ENCODE data around the gene SIGLEC6.

The SIGLEC6 gene

DNA sequence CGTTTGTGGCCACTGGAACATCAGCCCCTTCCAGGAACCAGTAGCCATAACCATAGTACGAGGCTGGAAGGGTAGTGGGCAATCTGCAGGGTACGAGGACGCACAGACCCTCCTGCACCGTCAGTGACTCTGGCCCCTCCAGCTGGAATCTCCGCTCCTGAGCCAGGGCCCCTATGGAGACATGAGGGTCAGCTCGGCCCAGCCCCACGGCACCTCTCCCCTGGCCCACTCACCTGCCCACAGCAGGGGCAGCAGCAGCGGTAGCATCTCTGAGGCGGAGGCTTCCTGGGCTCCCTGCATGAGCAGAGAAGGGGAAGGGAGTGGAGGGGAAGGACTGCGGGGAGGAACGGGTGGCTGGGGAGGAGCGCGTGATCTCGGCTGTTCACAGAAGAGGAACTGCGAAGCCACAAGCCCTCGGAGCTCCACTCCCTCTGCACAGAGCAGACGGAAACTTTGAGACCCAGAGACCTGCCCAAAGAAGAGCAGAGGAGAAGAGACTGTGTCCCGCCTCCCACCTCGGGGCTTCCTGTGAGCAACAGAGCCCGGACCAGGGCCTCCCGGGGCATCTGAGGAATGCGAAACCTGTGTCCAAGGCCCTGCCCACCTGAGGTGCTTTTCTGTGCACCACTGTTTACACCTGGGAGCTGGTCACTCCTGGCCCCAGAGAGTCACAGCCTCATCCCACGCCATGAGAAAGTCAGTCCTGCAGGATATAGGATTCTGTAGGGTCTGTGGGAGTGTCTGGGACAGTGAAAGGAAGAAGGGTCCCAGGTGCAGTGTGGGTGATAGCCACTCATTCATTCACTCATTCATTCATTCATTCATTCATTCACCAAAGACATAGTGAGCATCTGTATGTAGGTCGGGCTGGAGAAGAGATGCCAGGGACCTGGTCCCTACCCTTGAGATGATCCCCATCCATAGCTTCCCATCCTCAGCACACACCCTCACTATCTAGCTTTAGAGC, at the start of gene SIGLEC6:
Gene SIGLEC6, minus strand, starts transcription at position 322 of the 967 bp plus-strand sequence. Its CDS starts 22 bp downstream, at position 300.
- DNase-seq: no peak

DNA sequence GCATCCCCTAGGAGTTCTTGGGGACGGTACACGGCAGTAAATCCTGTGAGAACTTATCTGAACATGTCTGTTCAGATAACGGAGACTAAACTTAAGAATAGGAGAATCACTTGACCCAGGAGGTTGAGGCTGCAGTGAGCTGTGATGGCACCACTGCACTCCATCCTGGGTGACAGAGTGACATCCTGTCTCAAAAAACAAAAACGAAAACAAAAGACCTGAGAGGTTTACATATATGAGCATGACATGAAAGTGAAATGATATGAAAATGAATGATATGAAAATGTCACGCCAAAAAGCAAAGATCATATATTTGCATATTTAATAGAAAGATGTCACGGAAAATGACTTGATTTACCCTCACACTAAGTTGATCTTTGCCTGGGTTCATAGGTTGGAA, 45.4 kb upstream of the SIGLEC6 start:
- no peak for DNase-seq

DNA sequence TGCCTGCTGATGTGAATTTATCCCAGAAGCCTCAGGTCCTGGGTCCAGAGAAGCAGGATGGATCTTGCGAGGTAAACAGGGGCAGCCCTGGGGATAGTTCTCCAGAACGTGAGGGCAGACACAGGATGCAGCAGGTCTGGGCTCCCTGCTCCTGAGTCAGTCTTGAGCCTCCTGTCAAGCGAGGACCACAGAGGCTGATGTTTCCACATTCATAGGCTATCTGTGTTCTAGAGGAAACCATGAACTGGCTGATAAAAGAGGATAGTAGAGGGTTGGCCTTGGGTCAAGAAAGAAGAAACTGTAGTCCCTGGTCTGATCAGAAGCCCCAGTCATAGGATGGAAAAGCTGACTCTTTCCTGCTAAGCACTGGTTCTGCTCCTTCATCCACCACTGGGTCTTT, 41.9 kb upstream of the SIGLEC6 start:
- no peak for DNase-seq

DNA sequence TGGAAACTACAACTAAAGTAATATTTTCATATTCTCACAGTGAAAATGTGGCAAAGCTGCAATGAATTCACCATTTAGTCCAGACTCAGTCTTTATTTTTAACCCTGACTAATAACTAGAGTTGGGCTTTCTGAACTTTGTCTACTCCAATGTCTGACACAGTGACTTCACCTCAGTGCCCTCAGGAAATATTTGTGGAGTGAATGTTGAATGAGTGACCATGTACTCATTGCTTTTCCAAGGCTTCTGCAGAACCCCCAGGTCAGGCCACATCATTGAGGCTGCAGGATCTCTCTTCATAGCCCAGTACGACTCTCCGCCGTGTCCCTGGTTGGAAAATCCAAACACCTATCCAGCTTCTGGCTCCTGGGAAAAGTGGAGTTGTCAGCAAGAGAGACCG, 41.4 kb upstream of the SIGLEC6 start:
- DNase-seq: no peak

DNA sequence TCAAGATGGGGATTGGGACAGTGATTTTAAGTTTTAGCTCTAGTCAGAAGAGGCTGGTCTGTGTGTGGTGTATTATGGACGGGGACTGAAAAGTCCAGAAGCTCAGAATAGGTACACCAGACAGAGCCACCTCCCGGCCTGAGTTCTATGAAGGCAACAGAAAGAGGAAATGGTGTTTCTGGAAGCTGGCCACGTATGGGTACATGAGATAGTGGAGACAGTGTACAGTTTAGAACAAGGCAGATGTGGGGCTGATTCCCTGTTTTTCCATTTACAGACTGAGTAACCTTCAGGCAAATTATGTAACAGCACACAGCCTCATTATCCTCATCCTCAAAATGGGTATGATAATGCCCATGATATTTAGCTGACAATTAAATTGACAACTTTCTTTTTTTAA, 40.9 kb upstream of the SIGLEC6 start:
- no peak for DNase-seq

DNA sequence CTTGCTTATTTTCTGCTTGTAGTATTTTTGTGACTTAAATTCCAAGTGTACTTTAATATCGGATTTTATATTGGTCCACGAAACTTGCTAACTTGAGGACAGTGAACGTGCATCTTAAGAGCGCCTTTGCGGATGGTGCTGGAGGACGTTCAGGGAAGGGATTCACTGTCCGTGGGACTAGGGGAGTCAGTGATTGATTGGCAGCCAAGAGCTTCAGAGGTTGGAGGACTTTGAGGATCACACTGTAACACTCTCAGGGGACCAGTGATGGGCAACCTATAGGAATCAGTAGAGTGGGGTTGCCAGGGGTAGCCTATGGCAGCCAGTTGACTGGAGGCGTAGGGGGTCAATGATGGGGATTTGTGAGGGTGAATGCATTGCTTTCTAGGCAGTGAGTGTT, 40.1 kb upstream of the SIGLEC6 start:
- no peak for DNase-seq

DNA sequence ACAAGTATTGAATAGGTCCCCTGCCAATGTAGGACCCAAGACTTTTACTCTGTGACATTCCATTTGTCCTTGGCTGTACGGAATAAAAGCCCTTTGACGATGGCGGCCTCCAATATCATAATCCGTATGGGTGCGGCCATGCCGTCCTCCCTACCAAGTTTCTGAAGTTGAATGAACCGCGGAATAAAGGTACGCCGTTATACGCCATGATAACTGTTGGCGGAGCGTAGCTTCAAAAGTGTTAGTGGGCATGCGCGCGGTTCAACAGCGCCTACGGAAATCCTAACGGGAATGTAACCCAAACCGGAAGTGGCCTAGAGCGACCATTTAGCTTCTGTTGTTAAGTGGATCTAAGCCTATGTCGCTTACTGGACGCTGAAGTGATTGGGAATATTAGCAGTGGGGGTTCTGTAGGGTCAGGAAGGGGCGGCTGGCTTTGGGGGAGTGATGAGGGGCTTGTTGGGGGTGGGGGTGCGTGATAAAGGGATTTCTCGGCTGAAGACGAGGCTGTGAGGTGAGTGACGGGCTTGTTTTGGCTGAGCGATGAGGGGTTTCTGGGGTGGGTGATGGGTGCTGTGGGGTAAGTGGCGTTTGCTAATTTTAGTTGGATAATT, 39.6 kb upstream of the SIGLEC6 start, which contains the start of gene ZNF175:
Gene ZNF175, plus strand, starts transcription at position 322 of the 614 bp plus-strand sequence. CDS start 2,047 bp downstream, outside the sequence.
- no peak for DNase-seq

DNA sequence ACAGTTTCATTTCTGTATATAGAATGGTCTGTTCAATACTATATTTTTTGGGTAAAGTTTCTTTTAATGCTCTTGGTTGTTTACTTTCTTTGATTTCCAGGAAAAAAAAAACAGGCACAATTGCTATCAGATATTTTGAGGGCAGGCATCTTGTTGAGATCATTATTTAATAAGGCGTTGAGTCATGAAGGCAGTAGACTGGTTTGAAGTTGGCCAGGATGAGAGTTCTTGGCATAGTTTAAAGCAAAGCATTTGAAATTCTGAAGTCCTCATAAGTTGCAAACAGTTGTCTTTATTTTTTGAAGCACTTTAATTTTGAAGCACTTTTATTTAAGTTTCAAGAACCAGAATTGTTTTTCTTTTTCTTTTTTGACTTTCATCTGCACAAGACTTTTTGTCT, 37.0 kb upstream of the SIGLEC6 start:
- no peak for DNase-seq

DNA sequence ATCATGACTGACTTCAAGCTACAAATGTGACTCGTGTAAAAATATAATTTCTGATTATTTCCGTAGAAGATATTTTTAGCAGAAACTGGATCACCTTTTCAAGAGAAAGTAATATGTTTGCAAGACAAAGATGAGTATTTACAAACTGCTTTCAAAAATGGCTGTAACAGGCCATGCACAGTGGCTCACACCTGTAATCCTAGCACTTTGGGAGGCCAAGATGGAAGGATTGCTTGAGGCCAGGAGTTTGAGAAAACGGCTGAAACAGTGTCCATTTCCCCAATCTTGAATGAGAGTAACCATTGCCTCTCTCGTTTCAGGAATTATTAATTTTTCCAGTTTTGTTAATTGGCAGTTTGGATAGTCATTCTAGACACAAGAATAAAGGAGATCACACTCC, 36.1 kb upstream of the SIGLEC6 start:
- DNase-seq: no peak

DNA sequence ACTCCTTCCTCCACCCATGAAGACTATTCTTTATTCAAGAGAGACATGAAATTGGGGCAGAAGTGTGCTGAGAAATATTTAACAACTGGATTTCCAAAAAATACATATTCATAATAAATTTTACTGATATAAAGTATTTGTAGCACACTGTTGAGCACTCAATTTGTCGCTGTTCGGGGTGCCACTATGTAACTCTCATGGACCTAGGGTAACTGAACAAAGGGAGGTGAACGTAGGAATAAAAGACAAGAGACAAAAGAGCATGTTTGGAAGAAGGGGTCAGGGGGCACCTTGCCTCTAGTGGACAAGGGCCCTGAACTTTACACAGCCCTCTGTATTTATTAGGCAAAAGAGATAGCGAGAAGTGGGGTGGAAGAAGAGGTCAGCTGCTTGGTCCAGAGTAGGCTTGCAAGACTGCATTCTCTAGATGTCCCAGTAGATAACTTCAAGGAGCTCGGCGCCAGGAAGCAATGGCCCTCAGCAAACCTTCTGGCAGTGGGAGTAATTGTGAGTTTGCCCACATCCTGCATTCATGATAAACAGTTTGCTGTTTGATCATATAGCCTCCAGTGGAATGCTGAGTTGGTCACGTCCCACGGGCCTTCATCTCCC, 35.1 kb upstream of the SIGLEC6 start:
- no peak for DNase-seq

DNA sequence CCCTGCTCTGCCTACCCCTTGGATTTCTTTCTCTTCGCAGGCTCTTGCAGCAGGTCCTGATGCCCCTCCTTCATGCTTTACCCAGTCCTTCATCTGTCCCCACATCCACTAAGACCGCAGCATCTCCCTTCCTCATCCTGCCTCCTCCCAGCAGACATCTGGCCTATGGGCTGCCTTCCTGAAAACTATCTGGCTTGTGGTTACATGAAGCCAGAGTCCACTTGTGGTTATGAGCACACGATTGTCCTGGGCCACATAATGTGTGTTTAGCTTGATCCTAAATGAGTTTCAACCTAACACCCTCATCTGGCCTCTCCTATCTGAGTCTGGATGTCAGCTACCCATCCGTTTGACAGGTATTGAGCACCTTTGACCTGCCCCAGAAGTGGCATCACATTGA, 34.1 kb upstream of the SIGLEC6 start:
- no peak for DNase-seq

DNA sequence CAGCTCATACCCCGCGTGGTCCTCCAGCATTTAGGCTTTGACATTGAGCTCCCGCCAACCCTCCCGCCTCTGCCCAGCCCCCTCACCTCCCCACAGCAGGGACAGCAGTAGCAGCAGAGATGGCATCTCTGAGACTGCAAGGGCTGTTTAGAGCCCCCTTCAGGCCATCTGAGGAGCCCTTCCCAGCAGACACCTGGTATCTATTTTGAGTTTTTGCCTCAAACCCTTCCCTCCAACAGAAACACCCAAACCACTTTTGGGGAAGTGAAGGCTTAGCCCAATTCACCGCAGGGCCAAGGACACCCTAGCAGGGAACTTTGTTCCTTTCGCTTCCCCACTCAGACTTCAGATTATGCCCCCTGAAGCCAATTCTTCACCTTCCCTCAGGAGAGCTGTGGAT, 33.3 kb upstream of the SIGLEC6 start:
- DNase-seq: no peak

DNA sequence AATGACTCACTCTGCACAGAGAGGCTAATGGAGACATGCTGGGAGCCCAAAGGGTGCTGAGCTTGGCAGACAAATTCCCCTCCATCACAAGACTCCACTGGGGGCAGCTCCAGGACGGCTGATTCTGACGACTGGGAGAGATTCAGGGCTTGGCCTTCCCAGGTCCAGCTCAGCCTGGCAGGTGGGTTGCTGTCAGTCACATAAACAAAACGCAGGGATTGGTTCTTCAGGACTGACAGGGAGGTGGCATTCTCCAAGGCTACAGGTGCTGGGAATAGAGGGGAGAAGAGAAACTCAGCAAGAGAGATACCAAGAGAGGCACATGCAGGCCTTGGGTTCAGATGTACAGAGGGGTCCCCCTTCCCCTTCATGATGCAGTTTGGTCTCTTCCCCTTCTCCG, 28.9 kb upstream of the SIGLEC6 start:
- no peak for DNase-seq

DNA sequence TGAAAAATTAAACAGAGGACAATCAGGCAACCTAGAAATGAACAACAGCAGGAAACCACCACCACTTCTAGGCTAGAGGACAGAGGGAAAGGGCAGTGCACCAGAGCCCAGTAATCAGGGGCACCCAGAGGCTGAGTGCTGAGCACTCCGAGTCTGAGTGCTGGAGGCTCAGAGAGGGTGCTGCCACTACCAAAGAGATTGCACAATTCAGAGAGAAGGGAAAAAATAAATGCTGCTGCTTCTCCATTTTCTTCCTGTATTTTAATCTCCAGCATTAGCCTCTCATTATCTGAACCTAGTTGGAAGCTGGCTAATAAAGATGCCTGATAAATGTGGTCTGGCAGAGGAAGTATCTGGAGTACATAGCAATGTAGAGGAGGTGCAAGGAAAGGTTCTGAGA, 27.8 kb upstream of the SIGLEC6 start:
- no peak for DNase-seq

DNA sequence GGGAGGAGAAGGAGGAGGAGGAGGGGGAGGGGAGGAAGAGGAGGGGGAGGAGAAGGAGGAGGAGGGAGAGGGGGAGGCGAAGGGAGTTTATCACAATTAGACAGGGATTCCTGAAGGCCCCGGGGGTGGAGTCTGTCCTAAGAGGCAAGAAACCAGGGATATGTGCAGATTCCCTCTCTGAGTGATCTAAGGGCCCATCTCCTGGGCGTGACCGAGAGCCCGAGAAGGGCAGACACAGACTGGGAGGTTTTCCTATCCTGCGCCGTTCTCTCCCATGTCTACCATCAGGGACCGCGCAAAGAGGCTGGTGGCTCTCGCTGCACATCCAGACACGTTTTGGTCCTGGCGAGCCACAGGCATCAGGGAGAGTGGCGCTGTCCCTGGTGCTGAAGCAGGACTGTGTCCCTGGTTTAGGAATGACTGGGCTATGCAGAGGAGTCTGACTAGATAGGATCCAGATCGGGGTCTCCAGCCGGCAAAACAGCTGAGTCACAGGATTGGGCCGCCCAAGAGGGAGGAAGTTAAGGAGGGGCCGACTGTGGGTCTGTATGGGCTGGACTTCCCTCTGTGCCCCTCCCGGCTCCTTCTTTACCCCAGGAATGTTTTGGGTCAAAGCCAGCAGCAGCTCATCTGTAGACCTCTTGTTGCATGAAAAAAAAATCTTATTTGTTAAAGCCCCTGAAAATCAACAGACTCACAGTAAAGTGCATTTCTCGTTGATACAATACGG, 21.7 kb upstream of the SIGLEC6 start:
- no peak for DNase-seq

DNA sequence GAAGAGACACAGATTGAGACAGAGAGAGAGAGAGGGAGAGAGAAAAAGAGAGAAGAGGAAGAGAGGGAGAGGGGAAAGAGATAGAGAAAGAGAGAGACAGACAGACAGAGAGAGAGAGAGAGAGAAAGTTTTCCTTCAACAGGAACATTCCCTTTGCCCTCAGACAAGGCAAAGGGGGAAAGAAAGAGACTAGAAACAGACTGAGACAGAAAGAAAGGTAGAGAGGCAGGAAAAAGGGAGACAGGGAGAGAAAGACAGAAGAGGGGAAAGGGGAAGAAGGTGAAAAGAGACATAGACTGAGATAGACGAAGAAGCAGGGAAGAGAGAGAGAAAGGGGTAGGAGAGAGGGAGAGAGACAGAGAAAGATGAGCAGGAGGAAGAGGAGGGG, 21.1 kb upstream of the SIGLEC6 start:
- DNase-seq: no peak

DNA sequence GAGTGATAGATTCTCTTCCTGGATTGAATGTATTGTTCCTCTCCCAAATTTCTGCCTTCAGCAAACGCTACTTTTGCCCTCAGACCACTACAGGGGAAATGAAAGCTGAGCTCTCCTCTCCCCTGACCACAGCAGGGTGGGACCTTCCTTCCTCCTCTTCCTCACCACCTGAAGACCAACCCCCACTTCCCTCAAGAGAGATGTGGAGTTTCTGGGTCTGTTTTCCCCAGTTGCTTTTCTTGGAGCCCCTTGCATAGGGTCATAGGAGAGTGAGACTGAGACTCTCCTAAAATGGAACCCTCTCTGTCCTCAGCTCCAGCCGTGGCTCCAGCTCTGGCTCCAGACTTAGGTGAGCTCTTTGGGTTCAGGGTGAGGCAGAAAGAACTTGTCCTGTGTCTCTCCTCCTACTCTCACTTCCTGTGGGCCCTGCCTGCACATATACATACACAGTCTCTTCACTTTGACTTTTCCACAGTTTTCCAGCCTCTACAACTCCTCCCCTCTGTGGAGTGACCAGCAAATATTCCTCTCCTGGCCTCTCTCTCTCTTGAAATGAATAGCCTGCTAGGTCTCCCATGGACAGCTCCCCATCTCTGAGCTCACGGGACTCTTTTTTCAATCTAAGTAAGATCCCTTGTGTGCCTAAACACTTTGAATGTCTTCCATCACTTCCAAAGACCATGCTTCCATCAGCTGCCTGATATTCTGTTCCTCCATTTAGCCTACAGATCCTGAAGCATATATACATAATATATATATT, 20.4 kb upstream of the SIGLEC6 start:
- no peak for DNase-seq

DNA sequence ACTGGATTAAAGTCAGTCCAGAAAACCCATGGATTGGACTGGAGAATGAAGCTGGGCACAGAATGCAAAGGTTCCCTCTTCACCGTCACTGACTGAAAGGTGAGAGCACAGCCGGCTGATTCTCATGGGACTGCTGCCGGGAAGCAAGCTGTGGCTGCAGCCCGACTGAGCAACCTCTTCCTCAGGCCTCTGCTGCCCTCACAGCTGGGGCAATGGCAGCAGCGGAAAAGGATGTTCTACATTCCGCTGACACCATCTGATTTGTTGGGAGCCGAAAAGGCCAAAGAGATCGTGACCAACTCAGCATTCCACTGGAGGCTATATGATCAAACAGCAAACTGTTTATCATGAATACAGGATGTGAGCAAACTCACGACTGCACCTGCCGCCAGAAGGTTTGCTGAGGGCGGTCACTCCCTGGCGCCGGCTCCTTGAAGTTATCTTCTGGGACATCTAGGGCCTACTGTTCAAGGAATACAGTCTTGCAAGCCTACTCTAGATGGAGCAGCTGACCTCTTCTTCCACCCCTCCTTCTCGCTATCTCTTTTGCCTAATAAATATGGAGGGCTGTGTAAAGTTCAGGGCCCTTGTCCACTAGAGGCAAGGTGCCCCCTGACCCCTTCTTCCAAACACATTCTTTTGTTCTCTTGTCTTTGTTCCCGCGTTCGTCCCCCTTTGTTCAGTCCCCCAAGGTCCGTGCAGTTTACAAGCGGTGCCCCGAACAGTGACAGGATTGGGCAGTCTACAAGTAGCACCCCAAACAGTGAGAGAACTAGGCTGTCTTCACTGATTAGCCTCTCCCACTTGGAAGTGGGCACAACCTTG, 19.6 kb upstream of the SIGLEC6 start:
- DNase-seq: no peak

DNA sequence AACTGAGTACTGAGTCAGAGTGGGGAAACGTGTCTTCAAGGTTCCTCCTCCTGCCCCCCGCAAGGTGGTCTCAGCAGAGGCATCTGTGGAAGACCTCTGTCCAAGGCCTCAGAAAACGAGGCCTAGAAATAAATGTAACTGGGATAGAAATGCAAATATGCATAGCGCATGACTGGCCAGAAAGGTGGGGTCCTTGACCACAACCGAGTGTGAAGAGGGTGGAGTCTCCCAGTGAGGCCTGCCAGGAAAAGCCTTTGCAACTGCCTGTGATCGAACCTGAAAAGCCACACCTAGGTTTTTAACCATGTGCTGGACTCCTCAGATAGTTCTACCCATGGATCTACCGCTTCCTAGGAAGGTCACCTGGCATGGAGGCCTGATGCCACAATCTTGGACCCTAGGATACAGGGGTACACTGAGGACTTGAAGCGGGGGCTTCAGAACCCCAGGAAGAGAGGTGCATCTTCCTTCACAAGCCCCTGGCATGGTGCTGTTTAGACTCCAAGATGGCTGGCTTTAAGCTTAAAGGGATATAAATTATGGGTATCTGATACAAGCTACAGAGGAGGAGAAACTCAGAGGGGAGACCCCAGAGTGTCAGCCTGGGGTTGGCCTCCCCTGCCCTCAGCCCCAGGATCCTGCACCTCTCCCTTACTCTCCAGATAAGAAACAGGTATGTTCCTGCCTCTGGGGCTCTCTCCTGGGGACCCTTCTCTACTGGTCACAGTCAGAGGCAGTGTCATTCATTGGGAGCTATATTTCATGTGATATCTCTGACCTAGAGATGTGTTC, 18.3 kb upstream of the SIGLEC6 start:
- no peak for DNase-seq

DNA sequence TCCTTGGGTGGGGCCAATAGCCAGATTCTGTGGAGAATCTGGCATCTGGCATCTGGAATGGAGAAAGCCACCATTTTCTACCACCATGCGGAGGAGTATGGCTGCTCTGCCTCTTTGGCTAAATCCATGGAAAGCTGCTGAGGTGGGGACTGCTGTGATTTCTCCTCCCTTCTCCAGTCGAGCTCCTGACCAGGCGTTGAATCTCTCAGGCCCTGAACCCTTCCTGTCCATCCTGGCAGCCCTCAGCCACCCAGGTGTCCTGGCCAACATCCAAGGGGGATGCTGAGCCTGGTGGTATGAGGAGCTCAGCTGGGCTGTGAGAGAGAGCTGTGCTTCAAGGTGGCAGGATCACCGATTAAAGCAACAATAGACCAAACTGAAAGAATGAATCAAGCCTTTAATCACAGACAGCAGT, 17.4 kb upstream of the SIGLEC6 start:
- no peak for DNase-seq
